Mesendoderm (in vitro differentiated cells): ENCODE results near the gene GAMT.

Experiments
- DNase-seq: peaks from one replicate; pipeline ENCODE4 v3.0.0; 2013
- H2AK5ac ChIP-seq: 2 replicates; pipeline ENCODE4 v1.6.1; 2013; ENCODE audit warnings: low read length, inconsistent platforms
- H2BK120ac ChIP-seq: 2 replicates; pipeline ENCODE4 v1.6.1; 2013; ENCODE audit warnings: low read depth, mild to moderate bottlenecking, low read length, moderate library complexity, mixed read lengths
- H2BK15ac ChIP-seq: replicated peaks from 2 replicates; pipeline ENCODE4 v1.6.1; 2013; ENCODE audit warnings: low read depth, mild to moderate bottlenecking, moderate library complexity
- H2BK5ac ChIP-seq: 2 replicates; pipeline ENCODE4 v1.6.1; 2013; ENCODE audit warnings: low read length, inconsistent platforms
- H3K18ac ChIP-seq: 2 replicates; pipeline ENCODE4 v1.6.1; 2013; ENCODE audit warnings: mild to moderate bottlenecking, low read length, mixed read lengths
- H3K23ac ChIP-seq: one replicate; pipeline ENCODE4 v1.6.1; 2013; ENCODE audit warnings: low read length
- H3K27ac ChIP-seq: 2 replicates; pipeline ENCODE4 v1.5.1; 2013; ENCODE audit warnings: low read depth, mild to moderate bottlenecking, inconsistent platforms, low read length, moderate library complexity
- H3K27me3 ChIP-seq: 2 replicates; pipeline ENCODE4 v1.6.1; 2013; ENCODE audit warnings: low read length, control low read depth, mild to moderate bottlenecking, inconsistent platforms; ENCODE audit not compliant: insufficient read depth, poor library complexity
- H3K36me3 ChIP-seq: 2 replicates; pipeline ENCODE4 v1.6.1; 2013; ENCODE audit warnings: low read length, inconsistent platforms; ENCODE audit not compliant: control insufficient read depth, insufficient read depth
- H3K4ac ChIP-seq: one replicate; pipeline ENCODE4 v1.6.1; 2013; ENCODE audit warnings: low read depth, mild to moderate bottlenecking, low read length, moderate library complexity
- H3K4me1 ChIP-seq: 2 replicates; pipeline ENCODE4 v1.6.1; 2013; ENCODE audit warnings: low read depth, low read length, inconsistent platforms; ENCODE audit not compliant: control insufficient read depth
- H3K4me2 ChIP-seq: 2 replicates; pipeline ENCODE4 v1.6.1; 2013; ENCODE audit warnings: low read length
- H3K4me3 ChIP-seq: 2 replicates; pipeline ENCODE4 v1.5.1; 2013; ENCODE audit warnings: mild to moderate bottlenecking, low read length
- H3K56ac ChIP-seq: one replicate; pipeline ENCODE4 v1.6.1; 2013; ENCODE audit warnings: low read length
- H3K79me1 ChIP-seq: 2 replicates; pipeline ENCODE4 v1.6.1; 2013; ENCODE audit warnings: low read length, inconsistent platforms
- H3K79me2 ChIP-seq: 2 replicates; pipeline ENCODE4 v1.6.1; 2013; ENCODE audit warnings: mild to moderate bottlenecking, low read length; ENCODE audit not compliant: control insufficient read depth, insufficient read depth
- H3K9ac ChIP-seq: 2 replicates; pipeline ENCODE4 v1.6.1; 2013; ENCODE audit warnings: low read length, inconsistent platforms
- H4K5ac ChIP-seq: one replicate; pipeline ENCODE4 v1.6.1; 2013; ENCODE audit warnings: low read length
- H4K8ac ChIP-seq: one replicate; pipeline ENCODE4 v1.6.1; 2013; ENCODE audit warnings: low read depth, mild to moderate bottlenecking, control low read depth, low read length, moderate library complexity
- WGBS: extraction: QIAGEN DNeasy Blood & Tissue Kit; methylation state at CpG from one replicate; pipeline ENCODE4 v1.1.7; 2013; ENCODE audit warnings: low lambda C conversion rate, missing lambda C conversion rate; ENCODE audit not compliant: insufficient coverage; ENCODE audit errors: extremely low coverage; 5-methylcytosine and 5-hydroxymethylcytosine counted together

GAMT gene

DNA sequence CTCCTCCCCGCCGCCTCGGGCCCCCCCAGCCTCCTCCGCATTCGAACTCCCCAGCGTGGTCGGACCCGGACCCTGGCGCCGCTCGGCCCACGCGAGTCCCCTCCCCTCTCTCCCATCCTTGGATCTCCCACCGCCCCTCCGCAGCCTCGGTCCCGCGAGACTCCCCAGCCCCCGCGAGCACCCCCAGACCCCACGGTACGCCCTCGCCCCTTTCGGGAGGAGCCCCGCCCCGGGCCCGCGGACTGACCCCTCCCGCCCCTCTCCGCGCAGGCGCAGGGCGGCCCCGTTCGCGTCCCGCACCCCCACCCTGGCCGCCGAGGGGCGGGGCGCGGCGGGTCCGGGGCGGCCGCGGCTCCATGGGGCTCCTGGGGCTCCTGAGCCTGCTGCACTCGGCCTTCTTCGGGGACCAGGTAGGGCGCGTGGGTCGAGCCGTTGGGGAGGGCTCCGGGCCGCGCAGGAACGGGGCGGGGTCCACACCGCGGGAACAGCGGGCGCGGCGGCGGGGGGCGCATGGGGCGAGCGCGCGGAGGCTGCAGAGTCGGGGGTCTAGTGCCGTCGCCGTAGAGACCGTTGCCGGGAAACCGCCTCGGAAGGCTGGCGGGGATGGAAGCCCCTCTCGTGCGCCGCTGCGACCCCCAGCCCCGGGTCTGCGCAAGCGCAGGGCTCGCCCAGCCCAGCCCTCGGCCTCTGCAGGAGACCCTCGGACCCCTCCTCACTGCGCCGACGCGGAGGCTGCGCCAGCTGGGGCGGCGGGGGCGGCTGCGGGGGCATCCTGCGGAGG is 44.8 kb upstream of the GAMT start:
- H3K79me1 ChIP-seq, result peaks cover 1% of the 10 kb centered on the region
- no peaks in the 10 kb centered on the region for H3K4me1 ChIP-seq
- no peak overlapping the region for H2BK5ac ChIP-seq
- no peak overlapping the region for H3K27ac ChIP-seq
- no peak overlapping the region for H2BK15ac ChIP-seq
- DNase-seq, result no peak
- no peak overlapping the region for H3K4ac ChIP-seq
- H3K79me2 ChIP-seq, result peaks cover under 1% of the 10 kb centered on the region
- H2BK120ac ChIP-seq, result no peak overlapping the region
- no peak overlapping the region for H3K9ac ChIP-seq
- no CpG with 5 or more reads among the region's 99 CpGs for WGBS
- H3K36me3 ChIP-seq, result peaks cover 8% of the 10 kb centered on the region
- no peak overlapping the region for H3K4me2 ChIP-seq
- no peak overlapping the region for H3K4me3 ChIP-seq
- H3K27me3 ChIP-seq, result peaks cover 28% of the 10 kb centered on the region
- no peak overlapping the region for H4K8ac ChIP-seq
- no peak overlapping the region for H3K23ac ChIP-seq
- no peak overlapping the region for H4K5ac ChIP-seq
- no peak overlapping the region for H3K56ac ChIP-seq
- H2AK5ac ChIP-seq, result no peak overlapping the region
- no peak overlapping the region for H3K18ac ChIP-seq

DNA sequence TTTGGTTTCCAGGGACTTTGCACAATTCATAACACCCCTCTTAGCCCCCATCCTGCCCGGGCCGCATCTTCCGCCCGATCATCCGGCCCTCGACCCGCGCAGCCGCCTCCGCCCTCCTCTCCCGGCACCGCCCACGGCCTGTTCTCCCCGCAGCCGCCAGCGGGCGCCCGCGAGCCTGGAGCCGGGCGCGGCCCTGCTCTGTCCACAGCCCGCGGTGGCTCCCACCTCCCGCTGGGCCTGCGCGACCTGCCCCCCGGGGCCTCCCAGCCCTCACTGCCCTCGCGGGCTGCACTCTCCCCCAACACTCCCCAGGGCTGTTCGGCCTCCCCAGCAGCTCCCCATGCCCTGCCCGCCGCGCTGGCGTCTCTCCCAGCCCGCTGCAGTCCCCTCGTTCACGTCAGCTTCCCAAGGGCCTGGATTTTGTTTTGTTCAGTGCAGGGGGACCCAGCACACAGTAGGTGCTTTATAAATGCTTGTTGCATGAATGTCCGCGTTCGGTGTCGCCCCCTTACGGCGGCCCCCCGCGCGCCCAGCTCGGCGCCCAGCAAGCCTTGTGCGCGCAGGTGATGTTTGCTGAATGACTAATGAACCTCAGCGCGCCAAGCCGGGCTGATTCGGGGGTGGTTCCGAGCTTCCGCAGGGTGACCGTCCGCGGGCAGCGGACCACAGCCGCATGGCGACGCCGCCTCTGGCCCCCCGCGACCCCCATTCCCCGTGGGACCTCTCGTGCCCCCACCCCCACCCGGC is 44.0 kb upstream of the GAMT start:
- Histone ChIP-seq H4K5ac (no peak overlapping the region), H3K4ac (no peak overlapping the region), H3K4me1 (no peaks in the 10 kb centered on the region), H3K4me2 (peak overlapping the region; percentile 61), H2AK5ac (no peak overlapping the region), H3K56ac (peak overlapping the region; percentile 60), H3K79me1 (peaks cover 9% of the 10 kb centered on the region), H3K23ac (no peak overlapping the region), H3K9ac (peak overlapping the region; percentile 44), H3K27me3 (peaks cover 24% of the 10 kb centered on the region), H3K79me2 (peaks cover 9% of the 10 kb centered on the region), H3K18ac (no peak overlapping the region), H4K8ac (no peak overlapping the region), H2BK5ac (no peak overlapping the region), H3K36me3 (peaks cover 15% of the 10 kb centered on the region), H3K4me3 (no peak overlapping the region), H2BK15ac (no peak overlapping the region), H3K27ac (no peak overlapping the region), H2BK120ac (no peak overlapping the region)
- DNase-seq, result peak; percentile 65
- no CpG with 5 or more reads among the region's 70 CpGs for WGBS

DNA sequence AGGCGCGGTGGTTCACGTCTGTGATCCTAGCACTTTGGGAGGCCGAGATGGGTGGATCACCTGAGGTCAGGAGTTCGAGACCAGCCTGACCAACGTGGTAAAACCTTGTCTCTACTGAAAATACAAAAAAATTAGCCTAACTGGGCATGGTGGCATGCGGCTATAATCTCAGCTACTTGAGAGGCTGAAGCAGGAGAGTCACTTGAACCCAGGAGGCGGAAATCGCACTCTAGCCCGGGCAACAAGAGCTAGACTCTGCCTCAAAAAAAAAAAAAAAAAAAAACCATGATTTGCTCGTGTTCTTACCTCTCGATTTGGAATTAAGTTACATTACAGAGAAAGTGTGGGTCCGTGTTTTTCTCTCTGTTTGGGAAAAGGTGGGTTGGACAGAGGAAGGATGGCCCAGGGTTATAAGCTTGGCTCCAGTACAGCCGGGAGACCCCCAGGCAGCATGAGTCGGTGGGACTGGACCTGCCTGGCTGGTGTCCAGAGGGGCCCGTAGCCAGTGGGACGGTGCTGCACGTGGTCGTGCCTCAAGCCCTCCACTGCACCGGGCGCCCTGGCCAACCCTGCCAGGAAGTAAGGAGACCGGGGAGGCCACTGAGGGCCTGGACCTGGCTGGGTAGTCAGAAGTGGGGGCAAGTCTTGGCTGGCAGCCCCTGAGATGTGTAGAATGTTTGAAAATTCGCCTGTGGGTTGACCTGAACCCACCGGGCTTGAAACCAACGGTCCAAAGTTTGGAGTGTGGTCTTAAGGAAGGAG is 40.5 kb upstream of the GAMT start:
- no peak overlapping the region for H3K4ac ChIP-seq
- H3K27ac ChIP-seq, result no peak overlapping the region
- no peak overlapping the region for H3K4me3 ChIP-seq
- peaks cover 29% of the 10 kb centered on the region for H3K79me2 ChIP-seq
- no peak overlapping the region for H2AK5ac ChIP-seq
- H2BK5ac ChIP-seq, result no peak overlapping the region
- no peak overlapping the region for H3K23ac ChIP-seq
- peaks cover 20% of the 10 kb centered on the region for H3K36me3 ChIP-seq
- no peak for DNase-seq
- H3K18ac ChIP-seq, result no peak overlapping the region
- H3K9ac ChIP-seq, result no peak overlapping the region
- H3K56ac ChIP-seq, result no peak overlapping the region
- peaks cover 13% of the 10 kb centered on the region for H3K79me1 ChIP-seq
- no peak overlapping the region for H2BK120ac ChIP-seq
- WGBS, result no CpG with 5 or more reads among the region's 25 CpGs
- no peak overlapping the region for H4K5ac ChIP-seq
- H4K8ac ChIP-seq, result no peak overlapping the region
- H2BK15ac ChIP-seq, result no peak overlapping the region
- H3K4me2 ChIP-seq, result no peak overlapping the region
- peaks cover 4% of the 10 kb centered on the region for H3K27me3 ChIP-seq
- no peaks in the 10 kb centered on the region for H3K4me1 ChIP-seq

DNA sequence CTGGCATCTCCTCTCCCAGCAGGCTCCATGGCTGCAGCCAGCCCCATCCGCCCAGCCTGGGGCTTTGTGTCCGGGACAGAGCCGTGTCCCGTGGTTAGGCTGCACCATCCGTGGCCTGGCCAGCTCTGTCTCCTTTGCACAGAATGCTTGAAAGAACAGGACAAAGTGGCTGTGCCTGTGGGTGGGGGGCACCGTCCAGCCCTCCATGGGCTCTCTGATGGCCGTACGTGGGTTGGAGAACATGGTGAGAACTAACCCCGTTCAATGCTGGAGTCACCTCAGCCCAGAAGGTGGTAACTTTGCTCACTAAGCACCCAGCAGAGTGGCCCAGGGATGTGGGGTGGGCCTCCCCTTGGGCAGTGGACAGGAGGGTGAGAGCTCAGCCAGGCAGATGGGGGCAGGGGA is 39.7 kb upstream of the GAMT start:
- Histone ChIP-seq H3K18ac (no peak overlapping the region), H3K27ac (no peak overlapping the region), H4K5ac (no peak overlapping the region), H3K23ac (no peak overlapping the region), H2BK120ac (no peak overlapping the region), H2BK15ac (no peak overlapping the region), H3K4me1 (no peaks in the 10 kb centered on the region), H3K9ac (peak overlapping the region; percentile 24), H3K4ac (no peak overlapping the region), H3K36me3 (peaks cover 20% of the 10 kb centered on the region), H3K79me1 (peaks cover 13% of the 10 kb centered on the region), H3K4me3 (no peak overlapping the region), H3K79me2 (peaks cover 29% of the 10 kb centered on the region), H2BK5ac (no peak overlapping the region), H3K56ac (no peak overlapping the region), H3K4me2 (no peak overlapping the region), H2AK5ac (no peak overlapping the region), H3K27me3 (no peaks in the 10 kb centered on the region), H4K8ac (no peak overlapping the region)
- WGBS, result no CpG with 5 or more reads among the region's 9 CpGs
- DNase-seq, result no peak

GRCh38 chr19:1440418-1440801 is 39.1 kb upstream of the GAMT start:
- Histone ChIP-seq H2BK120ac (no peak overlapping the region), H3K23ac (no peak overlapping the region), H2AK5ac (no peak overlapping the region), H2BK15ac (no peak overlapping the region), H3K79me2 (peaks cover 29% of the 10 kb centered on the region), H3K4ac (no peak overlapping the region), H3K79me1 (peaks cover 13% of the 10 kb centered on the region), H2BK5ac (no peak overlapping the region), H3K36me3 (peaks cover 20% of the 10 kb centered on the region), H3K56ac (no peak overlapping the region), H3K9ac (peak overlapping the region; percentile 2), H3K4me1 (no peaks in the 10 kb centered on the region), H3K4me3 (no peak overlapping the region), H3K27ac (no peak overlapping the region), H4K8ac (no peak overlapping the region), H3K18ac (no peak overlapping the region), H3K27me3 (no peaks in the 10 kb centered on the region), H3K4me2 (no peak overlapping the region), H4K5ac (no peak overlapping the region)
- DNase-seq, result no peak
- WGBS, result no CpG with 5 or more reads among the region's 15 CpGs
